Breast epithelium (tissue), 4 donors: ENCODE results near the gene ARAF. TPM values are rescaled to one million over a fixed set of nuclear protein-coding genes. Genes with fewer than 3 reads are reported as not detected.
A peak's percentile ranks its signal among the peaks of the same experiment; 100 is the strongest.

Experiments
- DNase-seq, 2 donors: peaks; one replicate each; pipeline ENCODE4 v3.0.0-alpha.2; 2019; ENCODE audit warnings: low spot score in 2 of 2
- H3K27ac ChIP-seq, 2 donors: fragments of 200-600 bp; sonication (generic) in 1 of 2; one replicate each; pipeline ENCODE4 v1.5.1; 2016 to 2019; ENCODE audit warnings: mild to moderate bottlenecking in 1 of 2
- H3K27me3 ChIP-seq, 2 donors: fragments of 200-600 bp; sonication (generic) in 1 of 2; one replicate each; pipeline versions ENCODE4 v1.5.1 to v1.6.0; 2017 to 2019; ENCODE audit warnings: control low read depth in 1 of 2, mild to moderate bottlenecking in 1 of 2
- H3K36me3 ChIP-seq: fragments of 200-600 bp; one replicate; pipeline ENCODE4 v1.5.1; 2019
- H3K4me1 ChIP-seq, 2 donors: fragments of 200-600 bp; sonication (generic); one replicate each; pipeline ENCODE4 v1.5.1; 2016 to 2019; ENCODE audit warnings: control low read depth in 1 of 2
- H3K4me3 ChIP-seq, 3 donors: fragments of 200-600 bp; sonication (generic); 1 replicate in 2 of 3; 2 replicates in 1 of 3; pipeline ENCODE4 v1.5.1; 2016 to 2019; ENCODE audit warnings: mild to moderate bottlenecking in 3 of 3, moderate library complexity in 2 of 3
- H3K9me3 ChIP-seq, 2 donors: fragments of 200-600 bp; sonication (generic) in 1 of 2; one replicate each; pipeline ENCODE4 v1.5.1; 2016 to 2019; ENCODE audit warnings: control low read depth in 1 of 2
- CTCF ChIP-seq, 3 donors: fragments of 450-650 bp; IDR thresholded peaks; one replicate each; pipeline ENCODE4 v1.5.1; 2016 to 2017; ENCODE audit warnings: antibody characterized with exemption in 3 of 3, mild to moderate bottlenecking in 3 of 3, moderate library complexity in 3 of 3
- POLR2A ChIP-seq: fragments of 450-650 bp; IDR thresholded peaks from one replicate; pipeline ENCODE4 v1.6.1; 2016; ENCODE audit warnings: antibody characterized with exemption, mild to moderate bottlenecking, moderate library complexity
- POLR2AphosphoS5 ChIP-seq, 3 donors: sonication (generic); formaldehyde crosslinking; IDR thresholded peaks; one replicate each; pipeline ENCODE4 v1.6.1; 2017; ENCODE audit warnings: antibody characterized with exemption in 3 of 3
- intact Hi-C: fragments of 100-400 bp; cut with DNase I; formaldehyde crosslinking; loops from one replicate; pipeline ENCODE4 v1.15.1; 2023; ENCODE audit warnings: low total_unique reads
- total RNA-seq, 3 donors: library from RNA; depleted of rRNA; stranded (reverse); fragments of >200 nt; gene quantifications; one replicate each; pipeline ENCODE4 v1.1.0, GENCODE V29; 2016

ARAF gene
- total RNA-seq, 3 donors from 2014 or later = 27.9 to 37.6 (median 30.6) TPM

- DNase-seq = no peak
- intact Hi-C loops = no loop called here
- peaks cover 0 to 49% of the 10 kb centered on the region in 2 donors for H3K27me3 ChIP-seq
- no peak for TF ChIP-seq POLR2AphosphoS5 (IDR thresholded peaks at IDR 0.05)
- no peak for TF ChIP-seq CTCF (IDR thresholded peaks at IDR 0.05)
- TF ChIP-seq POLR2A = no peak
- H3K36me3 ChIP-seq = no peaks in the 10 kb centered on the region
- no peak overlapping the region for H3K27ac ChIP-seq
- no peak overlapping the region for H3K4me3 ChIP-seq
- no peaks in the 10 kb centered on the region for H3K4me1 ChIP-seq
- peaks cover 0 to 4% of the 10 kb centered on the region in 2 donors for H3K9me3 ChIP-seq
Measured at GRCh38 chrX:47611926-47612325, 50.9 kb downstream of the ARAF start.

DNA sequence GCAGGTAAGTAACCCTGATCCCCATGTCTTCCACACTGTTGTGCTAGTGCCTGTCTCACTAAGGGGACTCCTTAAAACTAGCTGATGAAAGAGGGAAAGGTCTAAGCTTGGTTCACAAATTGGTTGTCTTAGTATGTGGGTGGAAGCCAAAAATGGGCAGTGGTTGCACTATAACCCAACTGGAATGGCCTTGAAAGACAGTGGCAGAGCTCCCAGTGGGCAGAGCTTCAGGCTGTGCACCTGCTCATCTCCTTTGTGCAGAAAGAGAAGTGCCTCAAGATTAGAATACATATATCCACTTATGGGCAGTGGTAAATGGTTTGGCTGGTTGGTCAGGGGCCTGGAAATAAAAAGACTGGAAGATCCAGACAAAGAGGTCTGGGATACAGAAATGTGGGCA, 51.4 kb downstream of the ARAF start:
- Histone ChIP-seq H3K27ac (no peak overlapping the region), H3K4me3 (no peak overlapping the region), H3K4me1 (no peaks in the 10 kb centered on the region), H3K9me3 (peaks cover 0 to 4% of the 10 kb centered on the region in 2 donors), H3K27me3 (peaks cover 0 to 49% of the 10 kb centered on the region in 2 donors), H3K36me3 (no peaks in the 10 kb centered on the region)
- DNase-seq = no peak
- intact Hi-C loops = no loop called here
- no peak for TF ChIP-seq POLR2AphosphoS5 (IDR thresholded peaks at IDR 0.05)
- TF ChIP-seq POLR2A = no peak
- no peak for TF ChIP-seq CTCF (IDR thresholded peaks at IDR 0.05)

- no peaks in the 10 kb centered on the region for H3K36me3 ChIP-seq
- no peak overlapping the region for H3K4me3 ChIP-seq
- no peaks in the 10 kb centered on the region for H3K4me1 ChIP-seq
- no peak overlapping the region for H3K27ac ChIP-seq
- TF ChIP-seq CTCF (IDR thresholded peaks at IDR 0.05) = no peak
- TF ChIP-seq POLR2A = no peak
- TF ChIP-seq POLR2AphosphoS5 (IDR thresholded peaks at IDR 0.05) = no peak
- no peak for DNase-seq
- peaks cover 0 to 4% of the 10 kb centered on the region in 2 donors for H3K9me3 ChIP-seq
- H3K27me3 ChIP-seq = peaks cover 0 to 49% of the 10 kb centered on the region in 2 donors
- intact Hi-C loops = no loop called here
Measured at GRCh38 chrX:47613082-47613481, 52.1 kb downstream of the ARAF start.

DNA sequence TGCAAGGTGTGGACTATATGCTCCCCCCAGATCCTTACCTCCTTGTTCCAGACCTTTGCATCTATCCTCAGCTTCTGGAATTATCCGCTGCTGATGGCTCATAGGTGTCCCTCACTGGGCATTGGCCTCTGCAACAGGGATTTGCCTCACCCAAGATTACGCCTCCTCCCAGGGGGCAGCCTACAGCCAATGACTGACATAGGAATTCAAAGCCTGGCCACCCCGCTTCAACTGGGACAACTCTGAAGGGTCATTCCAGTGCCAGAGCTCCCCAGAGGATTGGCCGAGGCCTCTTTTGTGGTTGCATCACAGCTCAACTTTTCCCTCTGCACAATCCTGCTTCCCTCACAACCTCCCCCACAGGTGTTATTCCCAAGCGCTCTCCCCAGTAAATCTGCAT, 53.6 kb downstream of the ARAF start:
- H3K4me1 ChIP-seq = no peaks in the 10 kb centered on the region
- H3K27ac ChIP-seq = no peak overlapping the region
- peaks cover 0 to 4% of the 10 kb centered on the region in 2 donors for H3K9me3 ChIP-seq
- no peak overlapping the region for H3K4me3 ChIP-seq
- H3K36me3 ChIP-seq = no peaks in the 10 kb centered on the region
- DNase-seq = no peak
- intact Hi-C loops = no loop called here
- no peak for TF ChIP-seq POLR2A
- TF ChIP-seq POLR2AphosphoS5 (IDR thresholded peaks at IDR 0.05) = no peak
- TF ChIP-seq CTCF (IDR thresholded peaks at IDR 0.05) = no peak
- peaks cover 0 to 45% of the 10 kb centered on the region in 2 donors for H3K27me3 ChIP-seq

DNA sequence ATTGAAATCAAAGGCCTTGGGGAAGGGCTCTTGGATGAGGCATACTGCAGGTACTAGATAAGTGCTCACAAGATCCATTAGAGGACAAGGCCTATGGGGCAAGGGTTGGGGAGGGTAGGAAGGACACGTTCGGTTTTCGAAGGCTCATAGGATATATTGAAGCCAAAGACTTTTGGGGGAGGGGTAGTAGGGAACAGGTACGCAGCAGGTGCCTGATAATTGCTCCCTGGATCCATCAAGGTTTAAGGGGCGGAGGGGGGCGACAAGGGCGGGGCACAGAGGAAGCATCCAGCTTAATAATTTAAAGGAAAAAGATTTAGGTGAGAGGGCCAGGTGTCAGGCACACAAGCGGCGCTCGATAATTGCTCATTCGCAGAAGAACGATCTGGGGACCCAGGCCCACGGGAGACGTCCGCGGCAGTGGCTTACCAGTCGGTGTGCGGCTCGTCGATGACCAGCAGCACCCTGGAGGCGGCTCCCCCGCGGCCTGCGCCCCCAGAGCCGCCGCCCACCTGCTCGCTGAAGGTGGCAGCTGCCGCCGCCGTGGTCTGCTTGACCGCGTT, 58.0 kb downstream of the ARAF start:
- no peak overlapping the region for H3K27ac ChIP-seq
- peaks cover 0 to 2% of the 10 kb centered on the region in 2 donors for H3K9me3 ChIP-seq
- TF ChIP-seq POLR2A = no peak
- TF ChIP-seq POLR2AphosphoS5 (IDR thresholded peaks at IDR 0.05) = no peak
- no peak for TF ChIP-seq CTCF (IDR thresholded peaks at IDR 0.05)
- no peaks in the 10 kb centered on the region for H3K4me1 ChIP-seq
- H3K4me3 ChIP-seq = peak overlapping the region in 1 of 3 donors; percentile 62
- intact Hi-C loops = no loop called here
- no peak for DNase-seq
- no peaks in the 10 kb centered on the region for H3K36me3 ChIP-seq
- peaks cover 0 to 41% of the 10 kb centered on the region in 2 donors for H3K27me3 ChIP-seq
